Measurements from ENCODE around the gene PDE8A.

PDE8A gene

DNA sequence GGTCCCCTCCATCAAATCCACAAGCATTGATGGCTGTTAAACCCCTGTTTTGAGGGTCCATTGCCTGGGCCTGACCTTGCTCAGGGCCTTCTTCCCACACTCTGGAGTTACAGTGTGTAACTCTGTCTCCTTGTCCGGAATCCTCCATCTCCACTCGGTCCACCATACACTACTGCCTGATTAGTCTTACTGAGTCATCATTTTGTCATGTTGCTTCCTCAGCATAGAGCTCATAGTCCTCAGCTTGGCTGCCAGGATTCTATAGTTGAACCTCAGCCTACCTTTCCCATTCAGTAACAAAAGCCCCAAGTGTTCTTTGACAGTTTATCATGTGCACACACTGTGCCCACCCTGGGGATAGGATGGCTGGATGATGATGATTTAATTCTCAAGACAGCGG lies 113.0 kb downstream of the PDE8A start:
- DNase-seq (ENCODE audit: low spot score), result no peak

DNA sequence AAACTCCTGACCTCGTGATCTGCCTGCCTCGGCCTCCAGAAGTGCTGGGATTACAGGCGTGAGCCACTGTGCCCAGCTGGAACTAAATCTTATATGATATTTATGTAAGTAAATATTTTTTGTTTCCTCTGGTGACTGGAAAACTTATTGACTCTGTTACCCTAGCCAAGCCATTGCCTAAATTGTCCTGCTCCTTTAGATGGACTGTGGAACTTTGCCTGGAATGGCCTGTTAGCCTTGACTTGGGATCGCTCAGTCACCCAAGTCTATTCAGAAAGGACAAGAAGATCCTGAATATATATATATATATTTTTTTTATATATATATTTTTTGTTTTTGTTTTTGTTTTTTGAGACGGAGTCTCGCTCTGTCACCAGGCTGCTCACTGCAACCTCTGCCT lies 113.9 kb downstream of the PDE8A start:
- DNase-seq (ENCODE audit: low spot score), result no peak

GRCh38 chr15:85097250-85097649 lies 115.6 kb downstream of the PDE8A start:
- DNase-seq (ENCODE audit: low spot score), result no peak

DNA sequence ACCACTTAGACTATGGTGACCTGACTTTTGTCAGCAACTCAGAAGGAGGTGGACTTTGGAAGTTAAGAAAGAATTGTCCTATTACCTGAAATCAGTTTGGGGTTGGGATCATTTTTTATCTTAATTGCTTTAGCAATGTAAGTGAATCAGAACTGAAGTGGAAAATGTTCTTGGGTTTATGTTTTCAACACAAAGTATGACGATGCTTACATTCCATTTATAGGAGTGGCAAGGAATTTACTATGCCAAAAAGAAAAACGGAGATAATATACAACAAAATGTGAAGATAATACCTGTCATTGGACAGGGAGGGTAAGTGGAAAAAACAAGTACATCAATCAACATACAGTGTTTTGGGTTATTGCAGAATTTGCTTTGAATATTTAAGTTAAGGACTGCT lies 116.1 kb downstream of the PDE8A start:
- DNase-seq (ENCODE audit: low spot score), result no peak

GRCh38 chr15:85099195-85099803 lies 117.6 kb downstream of the PDE8A start:
- peak; percentile 76 for DNase-seq (ENCODE audit: low spot score)

- no peak for DNase-seq (ENCODE audit: low spot score)
Observed at GRCh38 chr15:85100186-85100937, 118.7 kb downstream of the PDE8A start.

GRCh38 chr15:85104584-85104983 lies 122.9 kb downstream of the PDE8A start:
- no peak for DNase-seq (ENCODE audit: low spot score)

GRCh38 chr15:85108136-85108535 lies 126.5 kb downstream of the PDE8A start:
- DNase-seq (ENCODE audit: low spot score), result no peak

- no peak for DNase-seq (ENCODE audit: low spot score)
Observed at GRCh38 chr15:85109333-85109732, 127.7 kb downstream of the PDE8A start.

- peak; percentile 96 for DNase-seq (ENCODE audit: low spot score)
Observed at GRCh38 chr15:85112997-85113396, 131.3 kb downstream of the PDE8A start.

- DNase-seq (ENCODE audit: low spot score), result no peak
Observed at GRCh38 chr15:85114886-85115285, 133.2 kb downstream of the PDE8A start.

DNA sequence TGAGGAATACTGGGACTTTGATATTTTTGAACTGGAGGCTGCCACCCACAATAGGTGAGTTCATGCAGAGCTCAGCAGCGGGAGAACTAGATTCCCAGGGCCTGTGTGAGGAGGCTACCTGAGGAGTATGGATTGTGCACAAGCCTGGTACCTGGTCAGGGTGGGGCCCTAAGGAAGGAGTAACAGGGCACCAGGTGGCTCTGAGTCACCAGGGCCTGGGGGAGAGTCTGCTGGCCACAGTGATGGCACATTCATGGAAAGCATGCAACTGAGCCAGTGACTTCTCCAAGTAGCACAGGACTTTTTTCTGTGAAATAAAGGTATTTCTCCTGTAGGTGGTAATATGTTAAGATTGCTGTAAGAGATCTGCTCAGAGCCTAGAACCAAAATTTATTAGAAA lies 134.4 kb downstream of the PDE8A start:
- DNase-seq (ENCODE audit: low spot score), result no peak

- DNase-seq (ENCODE audit: low spot score), result no peak
Observed at GRCh38 chr15:85116494-85116893, 134.8 kb downstream of the PDE8A start.

- no peak for DNase-seq (ENCODE audit: low spot score)
Observed at GRCh38 chr15:85116925-85117646, 135.4 kb downstream of the PDE8A start.

DNA sequence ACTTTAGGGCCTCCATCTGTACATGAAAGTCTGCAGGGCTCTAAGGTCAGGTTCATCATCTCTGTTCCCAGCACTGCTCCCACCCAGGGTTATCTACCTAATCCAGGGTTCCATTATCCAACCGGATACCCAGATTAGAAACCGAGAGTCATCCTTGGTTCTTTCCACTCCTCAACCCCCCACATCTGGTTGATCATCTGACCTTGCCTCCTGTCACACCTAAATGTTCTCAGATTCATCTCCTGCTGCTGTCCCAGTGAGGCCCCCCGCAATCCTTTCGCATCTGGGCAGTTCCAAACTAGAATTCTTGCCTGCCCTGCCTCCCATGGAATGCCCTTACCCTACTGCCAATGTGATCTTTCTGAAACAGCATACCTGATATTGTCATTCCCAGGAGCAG lies 136.5 kb downstream of the PDE8A start:
- DNase-seq (ENCODE audit: low spot score), result no peak

DNA sequence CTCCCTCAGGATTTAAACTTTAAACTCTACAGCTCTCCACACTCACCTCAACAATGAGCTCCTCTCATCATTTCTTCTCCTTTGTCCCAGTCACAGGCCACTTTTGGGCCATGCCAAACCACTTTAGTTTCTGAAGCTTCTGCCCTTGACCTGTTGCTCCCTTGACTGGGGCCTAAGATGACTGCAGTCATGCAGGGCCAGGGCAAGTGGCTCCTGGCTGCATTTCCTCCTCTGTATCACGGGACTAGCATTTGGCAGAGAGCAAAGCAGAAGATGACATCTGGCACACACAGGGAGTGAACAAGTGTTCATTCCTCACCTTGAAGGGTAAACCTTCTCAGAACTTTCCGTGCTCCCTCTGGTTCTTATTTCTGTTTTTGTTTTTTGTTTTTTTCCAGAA lies 136.9 kb downstream of the PDE8A start:
- no peak for DNase-seq (ENCODE audit: low spot score)

- peak; percentile 67 for DNase-seq (ENCODE audit: low spot score)
Observed at GRCh38 chr15:85120351-85121113, 138.9 kb downstream of the PDE8A start.

- no peak for DNase-seq (ENCODE audit: low spot score)
Observed at GRCh38 chr15:85124173-85124572, 142.5 kb downstream of the PDE8A start.

- DNase-seq (ENCODE audit: low spot score), result no peak
Observed at GRCh38 chr15:85125056-85125661, 143.5 kb downstream of the PDE8A start.

DNA sequence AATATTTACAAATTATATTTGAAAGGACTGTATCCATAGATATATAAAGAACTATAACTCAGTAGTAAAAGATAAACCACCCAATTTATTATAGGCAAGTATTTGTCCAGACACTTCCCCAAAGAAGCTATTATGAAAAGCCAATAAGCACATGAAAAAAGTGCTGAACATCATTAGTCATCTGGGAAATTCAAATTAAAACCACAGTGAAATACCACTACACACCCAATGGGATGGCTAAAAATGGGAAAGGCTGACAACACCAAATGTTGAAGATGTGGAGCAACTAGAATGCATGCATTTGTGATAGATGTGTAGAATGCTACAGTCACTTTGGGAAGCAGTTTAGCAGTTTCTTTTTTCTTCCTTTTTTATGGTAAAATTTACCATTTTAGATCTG lies 147.0 kb downstream of the PDE8A start:
- no peak for DNase-seq (ENCODE audit: low spot score)

GRCh38 chr15:85129881-85130280 lies 148.2 kb downstream of the PDE8A start:
- no peak for DNase-seq (ENCODE audit: low spot score)

GRCh38 chr15:85131915-85132314 lies 150.3 kb downstream of the PDE8A start:
- DNase-seq (ENCODE audit: low spot score), result no peak

All from putamen (tissue), 1 donor.